Stimulated activated CD4-positive, alpha-beta T cell treated with anti-CD3 and anti-CD28 coated beads, Interleukin-1b, Interleukin-23, amount 100 ng/mL, for 1 hour (primary cell): Measurements from ENCODE around the gene MRAP2.
"Not testable (repeated sequence)": the region's sequence is repeated elsewhere in the genome, so short reads cannot be mapped to it uniquely, and the experiment has no call there.

Source experiments
- DNase-seq, 2 donors: peaks; one replicate each; pipeline ENCODE4 v3.0.0-alpha.2; 2020; ENCODE audit warnings: low read depth in 2 of 2

The MRAP2 gene

GRCh38 chr6:84032000-84032399, 1.6 kb upstream of the MRAP2 start:
- not testable (repeated sequence) for DNase-seq

GRCh38 chr6:84035484-84035883, 1.9 kb downstream of the MRAP2 start:
- no peak for DNase-seq

- DNase-seq = no peak
Measured at GRCh38 chr6:84037425-84038089, 4.0 kb downstream of the MRAP2 start.

GRCh38 chr6:84042603-84043002, 9.0 kb downstream of the MRAP2 start:
- no peak for DNase-seq

GRCh38 chr6:84043555-84043954, 10.0 kb downstream of the MRAP2 start:
- DNase-seq = no peak

- DNase-seq = no peak
Measured at GRCh38 chr6:84046755-84047154, 13.2 kb downstream of the MRAP2 start.

- DNase-seq = no peak
Measured at GRCh38 chr6:84048588-84048987, 15.0 kb downstream of the MRAP2 start.

- no peak for DNase-seq
Measured at GRCh38 chr6:84050408-84050807, 16.8 kb downstream of the MRAP2 start.

GRCh38 chr6:84052204-84052882, 18.8 kb downstream of the MRAP2 start:
- no peak for DNase-seq

GRCh38 chr6:84052883-84053241, 19.3 kb downstream of the MRAP2 start:
- no peak for DNase-seq

GRCh38 chr6:84055647-84056046, 22.1 kb downstream of the MRAP2 start:
- DNase-seq = no peak

GRCh38 chr6:84057908-84058307, 24.3 kb downstream of the MRAP2 start:
- DNase-seq = no peak

GRCh38 chr6:84059082-84059481, 25.5 kb downstream of the MRAP2 start:
- no peak for DNase-seq

- DNase-seq = no peak
Measured at GRCh38 chr6:84061174-84061573, 27.6 kb downstream of the MRAP2 start.

- no peak for DNase-seq
Measured at GRCh38 chr6:84061613-84062398, 28.2 kb downstream of the MRAP2 start.

GRCh38 chr6:84062519-84063154, 29.1 kb downstream of the MRAP2 start:
- no peak for DNase-seq

- no peak for DNase-seq
Measured at GRCh38 chr6:84065693-84066290, 32.2 kb downstream of the MRAP2 start.

- no peak for DNase-seq
Measured at GRCh38 chr6:84066536-84066935, 33.0 kb downstream of the MRAP2 start.

GRCh38 chr6:84068873-84069272, 35.3 kb downstream of the MRAP2 start:
- DNase-seq = not testable (repeated sequence)

GRCh38 chr6:84072442-84072997, 38.9 kb downstream of the MRAP2 start:
- no peak for DNase-seq

- DNase-seq = no peak
Measured at GRCh38 chr6:84074988-84075781, 41.6 kb downstream of the MRAP2 start.
